HG03571 (cell line): ENCODE measurements around the gene ADGRL4.

ENCODE experiments used
- ATAC-seq: cut with Tn5 transposase; IDR thresholded peaks from one replicate; pipeline ENCODE4 v1.9.1; 2021; ENCODE audit not compliant: unreplicated experiment

The ADGRL4 gene

DNA sequence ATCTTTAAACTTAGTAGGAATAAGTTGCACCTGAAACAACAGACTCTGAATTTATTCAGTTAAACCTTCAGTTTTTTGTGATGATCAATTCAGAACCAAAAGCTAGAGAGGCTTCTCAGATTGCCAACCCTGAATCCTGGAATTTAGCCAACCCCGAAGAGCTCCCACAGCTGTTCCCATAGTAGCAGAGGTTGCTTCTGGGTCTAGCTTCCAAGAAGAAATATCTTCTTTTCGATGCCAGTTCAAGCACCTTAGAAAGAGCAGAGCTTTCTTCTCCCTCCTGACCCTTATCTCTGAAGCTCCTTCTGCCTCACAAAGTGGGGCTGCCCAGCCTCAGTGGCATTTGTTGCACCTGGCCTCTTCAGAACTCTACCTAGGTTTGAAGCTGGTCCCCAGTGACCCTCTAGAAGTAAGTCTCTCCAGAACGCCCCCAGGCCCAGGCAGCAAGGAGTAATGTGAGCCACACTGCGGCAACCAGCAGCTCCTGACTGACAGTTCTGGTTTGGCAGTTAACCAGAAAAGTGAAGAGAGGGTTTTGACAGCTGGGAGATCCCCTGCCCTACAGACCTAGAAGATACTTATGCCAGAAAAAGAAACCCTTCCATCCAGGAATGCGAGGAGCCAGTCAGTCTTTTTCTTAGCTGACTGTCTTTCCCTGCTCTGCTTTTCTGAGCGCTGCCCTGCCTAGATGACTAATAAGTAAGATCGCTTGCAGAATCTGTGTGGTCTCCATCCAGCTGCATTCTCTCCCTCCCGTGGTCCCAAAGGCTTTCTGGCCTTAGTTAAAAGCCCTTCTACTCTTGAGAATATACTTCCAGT lies 165.9 kb downstream of the ADGRL4 start:
- no peak for ATAC-seq
